ENCODE measurements around the gene STPG2.

GRCh38 chr4:97917115-97917514 is 226.2 kb downstream of the STPG2 start:
- TF ChIP-seq, protein P1, sequence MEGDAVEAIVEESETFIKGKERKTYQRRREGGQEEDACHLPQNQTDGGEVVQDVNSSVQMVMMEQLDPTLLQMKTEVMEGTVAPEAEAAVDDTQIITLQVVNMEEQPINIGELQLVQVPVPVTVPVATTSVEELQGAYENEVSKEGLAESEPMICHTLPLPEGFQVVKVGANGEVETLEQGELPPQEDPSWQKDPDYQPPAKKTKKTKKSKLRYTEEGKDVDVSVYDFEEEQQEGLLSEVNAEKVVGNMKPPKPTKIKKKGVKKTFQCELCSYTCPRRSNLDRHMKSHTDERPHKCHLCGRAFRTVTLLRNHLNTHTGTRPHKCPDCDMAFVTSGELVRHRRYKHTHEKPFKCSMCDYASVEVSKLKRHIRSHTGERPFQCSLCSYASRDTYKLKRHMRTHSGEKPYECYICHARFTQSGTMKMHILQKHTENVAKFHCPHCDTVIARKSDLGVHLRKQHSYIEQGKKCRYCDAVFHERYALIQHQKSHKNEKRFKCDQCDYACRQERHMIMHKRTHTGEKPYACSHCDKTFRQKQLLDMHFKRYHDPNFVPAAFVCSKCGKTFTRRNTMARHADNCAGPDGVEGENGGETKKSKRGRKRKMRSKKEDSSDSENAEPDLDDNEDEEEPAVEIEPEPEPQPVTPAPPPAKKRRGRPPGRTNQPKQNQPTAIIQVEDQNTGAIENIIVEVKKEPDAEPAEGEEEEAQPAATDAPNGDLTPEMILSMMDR (IDR thresholded peaks at IDR 0.05), result no peak
- no peak for TF ChIP-seq POLR2A (IDR thresholded peaks at IDR 0.05)
